ENCODE measurements around the gene URAD. TPM values are rescaled to one million over a fixed set of nuclear protein-coding genes. Genes with fewer than 3 reads are reported as not detected.

URAD gene
- polyA plus RNA-seq, 3 donors = not detected

DNA sequence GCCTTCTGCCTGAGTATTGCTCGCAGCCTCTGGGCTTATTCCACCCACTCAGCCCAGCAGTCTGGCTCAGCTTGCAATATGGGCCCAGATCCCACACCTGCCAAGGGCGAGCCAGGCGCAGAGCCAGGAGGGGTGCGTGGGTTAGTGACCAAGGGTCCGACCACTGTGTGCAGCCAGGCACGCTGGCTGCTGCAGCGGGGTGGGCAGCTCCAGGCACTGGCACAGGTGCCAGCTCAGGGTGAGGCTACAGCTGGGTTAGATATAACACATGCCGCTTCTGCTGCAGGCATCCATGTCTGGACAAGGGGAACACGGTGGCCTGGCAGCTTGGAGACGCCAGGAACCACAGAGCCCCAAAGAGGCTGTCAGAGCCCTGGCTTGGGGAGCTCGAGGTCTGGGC lies 12.6 kb upstream of the URAD start:
- DNase-seq = no peak

DNA sequence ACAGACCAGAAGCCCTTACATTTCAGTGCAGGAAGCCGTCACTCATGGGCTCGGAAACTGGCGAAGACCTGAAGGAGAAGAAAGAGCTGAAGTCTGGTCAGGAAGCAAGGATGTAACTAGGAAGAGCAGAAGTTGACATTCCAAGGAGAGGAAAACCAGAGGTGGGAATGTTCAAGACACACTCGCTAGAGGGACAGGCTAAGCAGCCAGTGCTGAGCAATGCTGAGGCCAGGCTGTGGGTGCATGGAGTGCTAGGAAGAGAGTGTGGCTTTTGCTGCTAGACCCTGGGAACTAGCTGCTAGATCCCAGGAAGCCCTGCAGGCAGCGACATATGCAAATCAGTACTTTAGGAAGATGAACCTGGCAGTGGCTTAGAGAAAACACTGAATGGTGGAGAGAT lies 12.1 kb upstream of the URAD start:
- no peak for DNase-seq

GRCh38 chr13:27997904-27998522 lies 9.5 kb upstream of the URAD start:
- peak; percentile 35 for DNase-seq

DNA sequence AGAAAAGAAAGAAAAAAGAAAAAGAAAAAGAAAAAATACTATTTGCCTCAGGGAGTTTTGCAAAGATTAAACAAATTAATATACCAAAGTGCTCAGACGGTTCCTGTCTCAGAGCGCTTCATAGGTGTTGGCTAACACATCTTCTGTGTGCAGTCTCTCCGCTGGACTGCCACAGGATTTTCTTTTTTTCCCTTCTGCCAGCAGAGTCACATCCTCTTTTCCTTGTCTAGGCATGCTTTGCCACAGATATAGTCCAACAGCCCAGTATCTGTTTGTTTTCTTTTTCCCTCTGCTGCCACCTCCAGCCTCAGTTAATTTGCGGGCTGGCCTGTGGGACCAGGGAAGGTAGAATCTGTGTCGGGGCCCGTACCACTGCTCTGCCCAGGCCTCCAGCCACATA lies 3.4 kb upstream of the URAD start:
- no peak for DNase-seq

DNA sequence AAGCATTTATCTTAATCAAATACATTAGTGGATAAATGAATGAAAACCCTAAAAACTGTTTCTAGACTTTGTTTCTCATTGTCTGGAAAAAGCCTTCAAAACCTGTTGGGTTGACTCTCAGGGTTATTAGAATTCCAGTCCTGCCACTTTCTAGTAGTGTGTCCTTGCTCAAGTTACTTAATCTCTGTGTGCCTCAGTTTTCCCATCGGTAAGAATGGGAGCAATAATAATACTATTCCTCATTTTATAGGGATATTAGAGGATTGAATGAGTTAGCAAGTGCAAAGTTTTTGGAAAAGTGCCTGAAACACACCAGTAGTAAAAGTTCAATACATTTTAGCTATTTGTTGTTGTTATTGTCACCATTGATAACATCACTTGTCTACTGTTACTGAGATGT lies 2.9 kb downstream of the URAD start:
- no peak for DNase-seq

- DNase-seq = no peak
Observed at GRCh38 chr13:27982361-27982760, 6.1 kb downstream of the URAD start.

DNA sequence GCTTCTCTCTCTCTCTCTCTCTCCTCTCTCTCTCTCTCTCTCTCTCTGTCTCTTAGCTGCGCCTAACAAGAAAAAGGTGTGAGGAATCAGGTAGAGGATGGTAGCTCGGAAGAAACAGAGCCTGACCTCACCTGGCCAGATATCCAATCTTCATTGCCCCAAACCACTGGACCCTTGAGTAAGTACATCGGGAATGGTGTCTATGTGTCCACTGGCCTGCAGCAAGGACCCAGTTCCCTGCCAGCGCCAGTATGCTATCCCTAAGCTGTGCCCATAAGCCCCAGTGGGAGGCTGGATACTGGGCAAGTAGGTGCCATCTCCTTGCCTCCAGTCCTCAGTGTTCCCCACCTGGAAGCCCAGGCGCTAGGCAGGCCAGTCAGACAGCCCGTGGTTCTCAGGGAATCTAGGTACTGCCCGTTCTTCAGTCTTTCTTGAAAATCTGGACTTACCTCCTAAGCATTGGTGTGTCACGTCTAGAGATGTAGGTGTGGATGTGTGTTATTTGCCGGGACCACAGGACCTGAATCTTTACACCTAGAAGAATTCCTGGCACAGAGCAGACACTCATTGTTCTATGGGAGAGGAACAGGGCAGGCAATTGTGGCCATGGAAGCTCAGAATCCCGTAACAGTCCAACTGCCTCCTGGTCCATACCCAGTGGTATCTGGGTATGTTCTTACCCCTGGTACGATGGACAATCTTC lies 7.3 kb downstream of the URAD start:
- DNase-seq = no peak

GRCh38 chr13:27980280-27980998 lies 8.1 kb downstream of the URAD start:
- DNase-seq = no peak

DNA sequence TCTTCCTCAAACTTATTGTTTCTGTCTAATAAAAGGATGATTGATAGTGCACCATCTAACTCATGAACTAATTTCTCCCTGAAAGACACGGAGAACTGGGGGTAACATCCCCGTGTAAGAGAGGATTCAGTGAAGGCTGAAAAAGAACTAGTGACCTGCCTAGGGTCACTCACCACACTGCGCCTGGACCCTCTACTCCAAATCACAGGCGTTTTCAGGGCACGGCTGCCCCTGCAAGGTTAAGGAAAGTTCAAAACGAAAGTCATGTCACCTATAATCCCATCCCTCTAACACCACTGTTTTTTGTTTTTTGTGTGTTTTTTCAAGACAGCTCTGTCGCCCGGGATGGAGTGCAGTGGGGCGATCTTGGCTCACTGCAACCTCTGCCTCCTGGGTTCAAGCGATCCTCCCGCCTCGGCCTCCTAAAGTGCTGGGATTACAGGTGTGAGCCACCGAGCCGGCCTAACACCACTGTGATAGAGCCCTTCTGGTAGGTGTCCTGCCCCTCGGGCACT lies 8.7 kb downstream of the URAD start:
- DNase-seq = no peak

DNA sequence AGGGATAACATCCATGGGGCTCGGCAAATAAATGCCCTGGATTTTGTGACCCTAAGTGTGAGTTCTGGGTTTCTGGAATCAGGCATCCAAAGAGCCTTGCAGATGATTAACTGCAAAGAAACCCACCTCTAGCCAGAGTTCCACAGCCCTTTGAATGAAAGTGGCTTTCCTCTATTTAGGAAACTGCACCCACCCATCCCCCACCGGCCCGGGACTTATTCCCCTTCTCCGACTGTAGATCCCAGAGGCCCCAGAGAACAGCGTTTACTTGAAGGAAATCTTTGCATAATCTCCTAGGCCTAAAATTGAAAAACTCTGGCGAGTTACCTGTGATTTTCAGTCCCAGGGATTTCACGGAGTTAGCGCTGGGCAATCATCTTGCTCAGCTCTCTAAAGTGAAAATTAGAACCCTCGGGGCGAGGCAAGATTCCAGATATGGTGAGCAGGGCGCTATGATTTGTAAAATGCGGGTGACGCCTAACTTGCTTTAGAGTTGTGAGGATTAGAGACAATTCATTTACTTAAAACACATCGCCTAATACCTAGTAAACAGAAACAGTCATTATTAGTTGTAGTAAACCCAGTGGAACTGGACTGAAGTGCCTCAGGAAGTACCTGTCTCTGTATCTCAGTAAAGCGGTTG lies 9.4 kb downstream of the URAD start:
- no peak for DNase-seq

DNA sequence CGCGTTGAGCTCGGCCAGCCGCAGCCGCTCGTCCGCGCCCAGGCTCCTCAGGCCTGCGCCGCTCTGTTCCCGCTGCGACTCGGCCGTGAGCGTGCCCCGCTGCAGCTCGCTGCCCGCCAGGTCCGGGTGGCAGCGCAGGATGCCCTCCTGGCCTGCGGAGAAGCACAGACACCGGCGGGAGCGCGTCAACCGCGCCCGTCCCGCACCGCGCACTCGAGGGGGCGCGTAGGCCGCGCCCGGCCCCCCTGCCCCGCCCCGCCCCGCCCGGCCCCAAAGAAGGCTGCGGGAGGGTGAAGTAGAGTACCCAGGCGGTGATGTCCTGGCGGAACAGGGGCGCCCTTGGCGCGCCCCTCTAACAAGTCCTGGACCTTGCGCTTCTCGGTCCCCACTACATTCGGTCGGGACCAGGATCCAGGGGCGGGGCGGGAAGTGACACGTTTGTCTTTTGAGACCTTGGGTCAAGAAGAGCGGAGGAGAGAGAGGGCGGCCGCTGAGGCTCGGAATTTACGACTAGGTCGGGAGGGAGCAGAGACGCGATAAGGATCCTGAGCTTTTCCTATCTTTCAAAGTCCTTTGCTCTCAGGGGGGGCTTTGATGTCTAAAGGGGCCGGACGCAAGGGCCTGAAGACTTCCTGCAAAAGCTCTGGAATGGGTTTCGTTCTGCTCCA lies 10.1 kb downstream of the URAD start:
- no peak for DNase-seq

GRCh38 chr13:27977476-27978300 lies 10.8 kb downstream of the URAD start:
- no peak for DNase-seq

DNA sequence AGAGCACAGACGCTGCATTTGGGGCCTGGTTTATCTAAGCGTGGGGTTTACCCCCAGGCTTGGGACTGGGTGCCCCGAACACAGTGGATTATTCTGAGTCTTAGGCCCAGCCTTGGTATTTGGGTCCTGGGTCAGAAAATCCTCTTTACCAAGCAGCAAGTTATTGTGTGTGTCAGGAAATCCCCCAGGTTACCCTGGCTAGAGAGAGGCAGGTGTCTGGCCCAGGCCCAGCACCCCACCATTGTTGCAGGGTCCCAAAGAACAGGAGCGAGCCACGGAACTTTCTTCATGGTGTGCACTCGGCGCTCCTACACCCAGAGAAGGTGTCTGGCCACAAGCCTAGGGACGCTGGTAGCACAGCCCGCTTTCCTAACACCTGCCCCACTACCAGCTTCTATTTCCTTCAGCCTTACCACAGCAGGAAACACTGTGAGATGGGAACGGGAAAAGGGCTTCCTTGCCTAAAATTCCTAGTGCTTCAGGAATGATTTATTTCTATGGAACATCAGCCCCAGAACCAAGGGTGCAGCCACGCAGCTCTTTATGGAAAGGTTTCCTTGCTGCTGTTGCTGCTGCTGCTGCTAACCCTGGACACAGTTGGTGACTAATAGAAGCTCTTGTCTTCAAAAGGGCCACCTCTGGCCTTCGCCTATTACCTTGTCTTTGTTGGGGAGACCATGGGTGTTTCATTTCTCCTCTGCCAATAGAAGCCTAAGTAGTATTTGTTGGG lies 12.0 kb downstream of the URAD start:
- no peak for DNase-seq

- DNase-seq = no peak
Observed at GRCh38 chr13:27975564-27976361, 12.7 kb downstream of the URAD start.

- no peak for DNase-seq
Observed at GRCh38 chr13:27973961-27974662, 14.4 kb downstream of the URAD start.

GRCh38 chr13:27973291-27973690 lies 15.2 kb downstream of the URAD start:
- no peak for DNase-seq

- DNase-seq = no peak
Observed at GRCh38 chr13:27972478-27972820, 16.0 kb downstream of the URAD start.

GRCh38 chr13:27971776-27972477 lies 16.6 kb downstream of the URAD start:
- DNase-seq = no peak

All from renal pelvis (tissue), 4 donors.